HepG2 (cell line): ENCODE measurements around the gene CCDC148. TPM values are rescaled to one million over a fixed set of nuclear protein-coding genes. Genes with fewer than 3 reads are reported as not detected.

Experiments
- AGO1 ChIP-seq: fragments of 200-400 bp; formaldehyde crosslinking; IDR thresholded peaks from 2 replicates; pipeline ENCODE4 v1.6.1; 2017; ENCODE audit warnings: mild to moderate bottlenecking, low read depth, low read length, moderate library complexity; ENCODE audit not compliant: poor library complexity, severe bottlenecking
- CEBPG ChIP-seq: IDR thresholded peaks from 2 replicates; pipeline ENCODE4 v1.6.1; 2016
- ELF3 ChIP-seq: IDR thresholded peaks from 2 replicates; pipeline ENCODE4 v1.6.1; 2016; ENCODE audit warnings: missing genetic modification reagents, missing compliant biosample characterization
- GATAD1 ChIP-seq: IDR thresholded peaks from 2 replicates; pipeline ENCODE4 v1.6.1; 2016; ENCODE audit warnings: missing genetic modification reagents, missing compliant biosample characterization
- KLF15 ChIP-seq: sonication (generic); formaldehyde crosslinking; IDR thresholded peaks from 2 replicates; pipeline ENCODE4 v1.8.1; 2023; ENCODE audit warnings: borderline replicate concordance, mild to moderate bottlenecking, inconsistent platforms, missing genetic modification reagents, mixed read lengths
- MTF2 ChIP-seq: sonication (generic); formaldehyde crosslinking; IDR thresholded peaks from 2 replicates; pipeline ENCODE4 v1.5.0; 2020; ENCODE audit warnings: missing genetic modification reagents, borderline replicate concordance
- MXI1 ChIP-seq: IDR thresholded peaks from 3 replicates; pipeline ENCODE4 v1.6.1; 2012; ENCODE audit warnings: low read depth, low read length, inconsistent platforms, borderline replicate concordance
- NONO ChIP-seq, 2 experiments: fragments of 450-650 bp in 1 of 2; sonication (generic) in 1 of 2; formaldehyde crosslinking in 1 of 2; IDR thresholded peaks in 1 of 2; conservative IDR thresholded peaks in 1 of 2; 2 replicates each; pipeline versions ENCODE4 v1.6.1 to v1.8.0; 2017 to 2022; ENCODE audit warnings: mild to moderate bottlenecking in 1 of 2, missing genetic modification reagents in 1 of 2, moderate library complexity in 1 of 2
- RBAK ChIP-seq: sonication (generic); formaldehyde crosslinking; IDR thresholded peaks from 2 replicates; pipeline ENCODE4 v1.5.1; 2020; ENCODE audit warnings: mild to moderate bottlenecking, missing genetic modification reagents
- SOX13 ChIP-seq, 3 experiments: fragments of 450-650 bp in 1 of 3; sonication (generic) in 1 of 3; formaldehyde crosslinking in 1 of 3; IDR thresholded peaks in 2 of 3; conservative IDR thresholded peaks in 1 of 3; 2 replicates each; pipeline versions ENCODE4 v1.5.0 to v1.6.1; 2016 to 2020; ENCODE audit warnings: antibody characterized with exemption in 1 of 3, mild to moderate bottlenecking in 1 of 3, missing compliant biosample characterization in 1 of 3, missing genetic modification reagents in 1 of 3, moderate library complexity in 1 of 3
- TOE1 ChIP-seq: sonication (generic); formaldehyde crosslinking; IDR thresholded peaks from 2 replicates; pipeline ENCODE4 v1.4.0; 2020; ENCODE audit warnings: mild to moderate bottlenecking, missing genetic modification reagents
- ZMYM4 ChIP-seq: sonication (generic); formaldehyde crosslinking; IDR thresholded peaks from 2 replicates; pipeline ENCODE4 v1.8.1; 2023; ENCODE audit warnings: mild to moderate bottlenecking, missing genetic modification reagents
- ZNF343 ChIP-seq: sonication (generic); formaldehyde crosslinking; IDR thresholded peaks from 2 replicates; pipeline ENCODE4 v1.4.0; 2020; ENCODE audit warnings: mild to moderate bottlenecking, missing genetic modification reagents
- ZNF567 ChIP-seq: sonication (generic); formaldehyde crosslinking; IDR thresholded peaks from 2 replicates; pipeline ENCODE4 v1.8.1; 2023; ENCODE audit warnings: mild to moderate bottlenecking, missing genetic modification reagents, borderline replicate concordance
- ZNF598 ChIP-seq: sonication (generic); formaldehyde crosslinking; IDR thresholded peaks from 2 replicates; pipeline ENCODE4 v1.5.1; 2020; ENCODE audit warnings: mild to moderate bottlenecking, missing genetic modification reagents, borderline replicate concordance
- ZNF816 ChIP-seq: sonication (generic); formaldehyde crosslinking; IDR thresholded peaks from 2 replicates; pipeline ENCODE4 v1.8.0; 2022; ENCODE audit warnings: missing genetic modification reagents, mild to moderate bottlenecking, borderline replicate concordance
- polyA plus RNA-seq, 8 experiments: library from polyadenylated mRNA; depleted of rRNA in 3 of 8; stranded (reverse) in 7 of 8; unstranded in 1 of 8; fragments of >200 nt; fragmentation: Illumina TruSeq in 4 of 8; extraction: Trizol in 4 of 8; gene quantifications; 2 replicates each; pipeline versions ENCODE4 v1.2.1 to v1.2.3, GENCODE V29; 2011 to 2016; ENCODE audit warnings: low read depth in 4 of 8, missing spikeins in 1 of 8, mixed read lengths in 1 of 8; ENCODE audit not compliant: insufficient read depth in 1 of 8
- total RNA-seq, 5 experiments: library from RNA; depleted of rRNA; stranded (reverse); fragments of >200 nt; fragmentation: Illumina TruSeq; extraction: Trizol; gene quantifications; 2 replicates each; pipeline ENCODE4 v1.2.3, GENCODE V29; 2016; ENCODE audit warnings: low read depth in 1 of 5
- TF ChIP-seq, protein P1 (sequence below): fragments of 450-650 bp; IDR thresholded peaks from 2 replicates; pipeline ENCODE4 v1.6.1; 2017; ENCODE audit warnings: mild to moderate bottlenecking
- TF ChIP-seq, protein P2 (sequence below): sonication (generic); formaldehyde crosslinking; IDR thresholded peaks from 2 replicates; pipeline ENCODE4 v1.4.0; 2020; ENCODE audit warnings: missing genetic modification reagents
- TF ChIP-seq, protein P3 (sequence below): sonication (generic); formaldehyde crosslinking; IDR thresholded peaks from 2 replicates; pipeline ENCODE4 v1.4.0; 2020; ENCODE audit warnings: missing genetic modification reagents

Gene CCDC148
- total and polyA plus RNA-seq, 2 of the 13 experiments (the other 11 are each of a cell fraction or from before 2014, with no cell fraction given) = 0.30 to 0.49 TPM

DNA sequence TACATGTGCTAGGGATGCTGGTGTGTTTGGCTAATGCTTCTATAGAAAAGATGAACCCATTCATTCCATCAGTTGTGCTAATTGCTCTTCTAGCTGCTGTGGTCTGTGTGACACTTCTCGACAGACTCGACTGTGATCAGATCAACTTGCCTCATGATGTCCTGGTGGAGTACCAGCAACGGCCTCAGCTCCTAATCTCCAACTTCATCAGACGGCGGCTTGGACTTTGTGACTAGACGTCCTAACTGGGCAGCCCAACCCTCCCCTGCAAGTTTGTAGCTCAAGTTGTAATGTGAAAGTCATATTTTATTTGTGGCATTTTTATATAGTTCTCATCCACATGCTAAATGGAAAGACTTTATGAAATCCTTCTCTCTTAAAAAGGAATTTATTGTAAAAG is 321.9 kb downstream of the CCDC148 start (continued):
- TF ChIP-seq, protein P1, sequence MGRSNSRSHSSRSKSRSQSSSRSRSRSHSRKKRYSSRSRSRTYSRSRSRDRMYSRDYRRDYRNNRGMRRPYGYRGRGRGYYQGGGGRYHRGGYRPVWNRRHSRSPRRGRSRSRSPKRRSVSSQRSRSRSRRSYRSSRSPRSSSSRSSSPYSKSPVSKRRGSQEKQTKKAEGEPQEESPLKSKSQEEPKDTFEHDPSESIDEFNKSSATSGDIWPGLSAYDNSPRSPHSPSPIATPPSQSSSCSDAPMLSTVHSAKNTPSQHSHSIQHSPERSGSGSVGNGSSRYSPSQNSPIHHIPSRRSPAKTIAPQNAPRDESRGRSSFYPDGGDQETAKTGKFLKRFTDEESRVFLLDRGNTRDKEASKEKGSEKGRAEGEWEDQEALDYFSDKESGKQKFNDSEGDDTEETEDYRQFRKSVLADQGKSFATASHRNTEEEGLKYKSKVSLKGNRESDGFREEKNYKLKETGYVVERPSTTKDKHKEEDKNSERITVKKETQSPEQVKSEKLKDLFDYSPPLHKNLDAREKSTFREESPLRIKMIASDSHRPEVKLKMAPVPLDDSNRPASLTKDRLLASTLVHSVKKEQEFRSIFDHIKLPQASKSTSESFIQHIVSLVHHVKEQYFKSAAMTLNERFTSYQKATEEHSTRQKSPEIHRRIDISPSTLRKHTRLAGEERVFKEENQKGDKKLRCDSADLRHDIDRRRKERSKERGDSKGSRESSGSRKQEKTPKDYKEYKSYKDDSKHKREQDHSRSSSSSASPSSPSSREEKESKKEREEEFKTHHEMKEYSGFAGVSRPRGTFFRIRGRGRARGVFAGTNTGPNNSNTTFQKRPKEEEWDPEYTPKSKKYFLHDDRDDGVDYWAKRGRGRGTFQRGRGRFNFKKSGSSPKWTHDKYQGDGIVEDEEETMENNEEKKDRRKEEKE = no peak
- TF ChIP-seq, protein P2, sequence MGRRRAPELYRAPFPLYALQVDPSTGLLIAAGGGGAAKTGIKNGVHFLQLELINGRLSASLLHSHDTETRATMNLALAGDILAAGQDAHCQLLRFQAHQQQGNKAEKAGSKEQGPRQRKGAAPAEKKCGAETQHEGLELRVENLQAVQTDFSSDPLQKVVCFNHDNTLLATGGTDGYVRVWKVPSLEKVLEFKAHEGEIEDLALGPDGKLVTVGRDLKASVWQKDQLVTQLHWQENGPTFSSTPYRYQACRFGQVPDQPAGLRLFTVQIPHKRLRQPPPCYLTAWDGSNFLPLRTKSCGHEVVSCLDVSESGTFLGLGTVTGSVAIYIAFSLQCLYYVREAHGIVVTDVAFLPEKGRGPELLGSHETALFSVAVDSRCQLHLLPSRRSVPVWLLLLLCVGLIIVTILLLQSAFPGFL (CRISPR knock-in tag) = no peak
- TF ChIP-seq TOE1 (CRISPR knock-in tag) = no peak
- no peak for TF ChIP-seq AGO1
- 0 out of 2 replicates have a peak, but pooled peaks have one; percentile 25 for TF ChIP-seq CEBPG
- TF ChIP-seq, protein P3, sequence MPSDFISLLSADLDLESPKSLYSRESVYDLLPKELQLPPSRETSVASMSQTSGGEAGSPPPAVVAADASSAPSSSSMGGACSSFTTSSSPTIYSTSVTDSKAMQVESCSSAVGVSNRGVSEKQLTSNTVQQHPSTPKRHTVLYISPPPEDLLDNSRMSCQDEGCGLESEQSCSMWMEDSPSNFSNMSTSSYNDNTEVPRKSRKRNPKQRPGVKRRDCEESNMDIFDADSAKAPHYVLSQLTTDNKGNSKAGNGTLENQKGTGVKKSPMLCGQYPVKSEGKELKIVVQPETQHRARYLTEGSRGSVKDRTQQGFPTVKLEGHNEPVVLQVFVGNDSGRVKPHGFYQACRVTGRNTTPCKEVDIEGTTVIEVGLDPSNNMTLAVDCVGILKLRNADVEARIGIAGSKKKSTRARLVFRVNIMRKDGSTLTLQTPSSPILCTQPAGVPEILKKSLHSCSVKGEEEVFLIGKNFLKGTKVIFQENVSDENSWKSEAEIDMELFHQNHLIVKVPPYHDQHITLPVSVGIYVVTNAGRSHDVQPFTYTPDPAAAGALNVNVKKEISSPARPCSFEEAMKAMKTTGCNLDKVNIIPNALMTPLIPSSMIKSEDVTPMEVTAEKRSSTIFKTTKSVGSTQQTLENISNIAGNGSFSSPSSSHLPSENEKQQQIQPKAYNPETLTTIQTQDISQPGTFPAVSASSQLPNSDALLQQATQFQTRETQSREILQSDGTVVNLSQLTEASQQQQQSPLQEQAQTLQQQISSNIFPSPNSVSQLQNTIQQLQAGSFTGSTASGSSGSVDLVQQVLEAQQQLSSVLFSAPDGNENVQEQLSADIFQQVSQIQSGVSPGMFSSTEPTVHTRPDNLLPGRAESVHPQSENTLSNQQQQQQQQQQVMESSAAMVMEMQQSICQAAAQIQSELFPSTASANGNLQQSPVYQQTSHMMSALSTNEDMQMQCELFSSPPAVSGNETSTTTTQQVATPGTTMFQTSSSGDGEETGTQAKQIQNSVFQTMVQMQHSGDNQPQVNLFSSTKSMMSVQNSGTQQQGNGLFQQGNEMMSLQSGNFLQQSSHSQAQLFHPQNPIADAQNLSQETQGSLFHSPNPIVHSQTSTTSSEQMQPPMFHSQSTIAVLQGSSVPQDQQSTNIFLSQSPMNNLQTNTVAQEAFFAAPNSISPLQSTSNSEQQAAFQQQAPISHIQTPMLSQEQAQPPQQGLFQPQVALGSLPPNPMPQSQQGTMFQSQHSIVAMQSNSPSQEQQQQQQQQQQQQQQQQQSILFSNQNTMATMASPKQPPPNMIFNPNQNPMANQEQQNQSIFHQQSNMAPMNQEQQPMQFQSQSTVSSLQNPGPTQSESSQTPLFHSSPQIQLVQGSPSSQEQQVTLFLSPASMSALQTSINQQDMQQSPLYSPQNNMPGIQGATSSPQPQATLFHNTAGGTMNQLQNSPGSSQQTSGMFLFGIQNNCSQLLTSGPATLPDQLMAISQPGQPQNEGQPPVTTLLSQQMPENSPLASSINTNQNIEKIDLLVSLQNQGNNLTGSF (CRISPR knock-in tag) = no peak
- no peak for TF ChIP-seq SOX13 (IDR thresholded peaks at IDR 0.05)
- peak in 1 of 2 experiments; percentile 52; a peak in 1 of 4 replicates for TF ChIP-seq SOX13 (CRISPR knock-in tag; conservative IDR thresholded peaks at IDR 0.05 in 1 of 2, IDR thresholded peaks at IDR 0.05 in 1 of 2)
- TF ChIP-seq RBAK (CRISPR knock-in tag) = no peak
- TF ChIP-seq MXI1 = no peak
- no peak for TF ChIP-seq MTF2
- no peak for TF ChIP-seq ZNF598
- no peak for TF ChIP-seq NONO (IDR thresholded peaks at IDR 0.05)
- TF ChIP-seq NONO (CRISPR knock-in tag; conservative IDR thresholded peaks at IDR 0.05) = 0 out of 2 replicates have a peak, but pooled peaks have one; percentile 23
- TF ChIP-seq ZMYM4 (CRISPR knock-in tag) = peak; percentile 85
- TF ChIP-seq KLF15 (CRISPR knock-in tag) = no peak
- TF ChIP-seq ZNF343 = no peak
- TF ChIP-seq ELF3 (CRISPR knock-in tag) = peak; percentile 51; the same call in 1 of the 2 replicates
- TF ChIP-seq ZNF816 (CRISPR knock-in tag) = peak; percentile 84; the same call in 1 of the 2 replicates
- TF ChIP-seq GATAD1 = 0 out of 2 replicates have a peak, but pooled peaks have one; percentile 20
- no peak for TF ChIP-seq ZNF567 (CRISPR knock-in tag)
